DLD1 (cell line): Measurements from ENCODE around the gene TRIM65.
"Not testable (repeated sequence)": the region's sequence is repeated elsewhere in the genome, so short reads cannot be mapped to it uniquely, and the experiment has no call there.

Source experiments
- in situ Hi-C: cut with HindIII; loops from 2 replicates; pipeline ENCODE4 v1.10.0; 2017; ENCODE audit warnings: low sequenced_read_pairs

Gene TRIM65

GRCh38 chr17:75897160-75898019, 639 bp upstream of the TRIM65 start:
- in situ Hi-C loops: no loop called here

- in situ Hi-C loops: no loop called here
Observed at GRCh38 chr17:75895370-75896155, 1.2 kb downstream of the TRIM65 start.

GRCh38 chr17:75894049-75894733, 2.6 kb downstream of the TRIM65 start:
- in situ Hi-C loops: no loop called here

DNA sequence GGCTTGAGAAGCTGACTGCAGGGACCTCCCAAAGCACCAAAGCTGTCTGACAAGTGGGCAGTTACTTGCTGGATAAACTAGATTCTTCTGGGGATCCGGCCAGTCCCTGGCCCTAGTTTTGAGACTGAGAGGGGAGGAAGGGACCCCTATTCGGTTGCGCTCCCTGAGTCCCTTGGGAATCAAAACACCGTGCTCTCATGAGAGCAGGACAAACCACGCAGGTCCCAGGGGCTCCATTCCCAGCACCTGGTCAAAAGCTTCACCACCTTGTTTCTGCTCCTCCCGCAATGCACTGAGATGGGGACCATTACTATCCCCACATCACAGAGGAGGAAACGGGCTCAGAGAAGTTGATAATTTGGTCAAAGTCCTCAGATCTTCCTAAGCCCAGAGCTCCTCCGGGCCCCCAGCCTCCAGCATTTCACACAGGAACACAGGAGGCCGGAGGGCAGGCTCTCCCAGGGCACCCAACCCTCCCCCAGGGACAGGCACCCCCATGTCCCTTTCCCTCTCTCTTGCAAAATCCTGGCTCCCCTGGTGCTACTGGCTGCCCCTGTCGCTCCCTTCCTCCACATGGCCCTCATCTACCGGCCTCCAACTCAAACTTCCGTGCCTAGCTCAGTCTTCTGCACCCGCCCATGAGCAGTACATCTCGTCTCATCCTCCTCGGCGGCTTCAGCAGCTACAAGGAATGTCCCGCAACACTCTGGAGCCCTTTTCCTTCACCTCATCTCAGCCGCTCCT, 3.3 kb downstream of the TRIM65 start:
- in situ Hi-C loops: no loop called here

- in situ Hi-C loops: no loop called here
Observed at GRCh38 chr17:75892556-75893224, 4.1 kb downstream of the TRIM65 start.

- in situ Hi-C loops: no loop called here
Observed at GRCh38 chr17:75891605-75892555, 4.9 kb downstream of the TRIM65 start.

DNA sequence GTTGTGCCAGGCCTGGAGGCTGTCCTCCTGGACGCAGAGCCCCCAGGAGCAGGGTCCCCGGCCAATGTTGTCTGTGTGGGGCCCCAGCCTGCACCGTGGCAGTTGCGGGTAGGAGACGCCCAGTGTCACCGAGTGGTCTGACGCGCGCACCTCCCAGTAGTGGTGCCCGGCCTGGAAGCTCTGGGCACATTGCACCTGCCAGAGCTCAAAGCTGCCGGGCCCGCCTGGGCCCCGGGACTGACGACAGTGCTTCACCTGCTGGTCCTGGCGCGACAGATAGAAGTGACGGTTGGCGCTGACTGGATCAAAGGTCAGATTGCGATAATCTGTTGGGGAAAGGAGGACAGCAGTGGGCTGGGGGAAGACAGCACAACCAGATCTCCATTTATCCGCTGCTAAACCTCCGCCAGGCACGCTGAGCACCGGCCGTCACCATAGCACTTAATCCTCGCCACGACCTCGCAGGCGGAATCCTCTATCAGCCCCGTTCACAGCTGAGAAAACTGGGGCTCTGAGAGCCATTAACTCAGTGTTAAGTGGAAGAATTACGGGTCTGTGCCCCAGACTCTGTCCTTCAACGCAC, 5.6 kb downstream of the TRIM65 start:
- in situ Hi-C loops: no loop called here

GRCh38 chr17:75889454-75889853, 7.3 kb downstream of the TRIM65 start:
- in situ Hi-C loops: no loop called here

- in situ Hi-C loops: no loop called here
Observed at GRCh38 chr17:75888484-75888883, 8.3 kb downstream of the TRIM65 start.

DNA sequence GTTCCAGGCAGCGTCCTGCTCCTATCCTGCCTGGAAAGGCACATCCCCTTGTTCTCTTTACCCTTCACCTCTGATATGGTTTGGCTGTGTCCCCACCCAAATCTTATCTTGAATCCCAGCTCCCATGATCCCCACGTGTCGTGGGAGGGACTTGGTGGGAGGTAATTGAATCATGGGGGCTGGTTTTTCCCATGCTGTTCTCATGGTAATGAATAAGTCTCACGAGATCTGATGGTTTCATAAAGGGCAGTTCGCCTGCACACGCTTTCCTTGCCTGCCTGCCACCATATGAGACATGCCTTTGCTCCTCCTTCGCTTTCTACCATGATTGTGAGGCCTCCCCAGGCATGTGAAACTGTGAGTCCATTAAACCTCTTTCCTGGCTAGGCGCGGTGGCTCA, 10.9 kb downstream of the TRIM65 start:
- in situ Hi-C loops: not testable (repeated sequence)

- in situ Hi-C loops: no loop called here
Observed at GRCh38 chr17:75885431-75885830, 11.3 kb downstream of the TRIM65 start.

DNA sequence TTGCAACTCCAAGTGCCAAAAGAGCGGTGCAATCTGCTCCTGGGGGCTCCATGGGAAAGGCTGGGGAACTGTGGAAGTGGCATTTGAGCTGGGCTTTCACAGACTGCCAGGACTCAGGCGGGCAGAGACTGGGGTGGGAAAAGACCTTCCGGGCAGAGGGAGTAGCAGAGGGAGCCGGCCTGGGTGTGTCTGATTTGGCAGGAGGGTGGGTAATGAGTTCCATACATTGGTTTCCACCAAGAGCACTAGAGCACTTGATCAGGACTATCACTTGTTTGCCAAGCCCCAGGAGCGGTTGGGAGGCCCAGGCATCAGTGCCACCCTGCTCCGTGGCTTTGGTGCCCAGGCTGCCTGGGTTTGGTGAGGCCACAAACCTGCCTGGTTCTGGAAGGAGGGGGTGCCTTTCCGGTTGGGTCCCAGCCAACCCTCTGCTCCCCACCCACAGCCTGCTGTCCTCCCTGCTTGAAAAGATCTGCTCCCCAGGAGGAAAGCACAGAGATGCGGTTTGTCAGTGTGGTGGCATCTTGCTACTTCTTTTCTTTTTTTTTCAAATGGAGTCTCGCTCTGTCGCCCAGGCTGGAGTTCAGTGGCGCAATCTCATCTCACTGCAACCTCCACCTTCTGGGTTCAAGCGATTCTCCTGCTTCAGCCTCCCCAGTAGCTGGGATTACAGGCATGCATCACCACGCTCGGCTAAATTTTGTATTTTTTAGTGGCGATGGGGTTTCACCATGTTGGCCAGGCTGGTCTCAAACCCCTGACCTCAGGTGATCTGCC, 14.9 kb downstream of the TRIM65 start:
- in situ Hi-C loops: no loop called here

GRCh38 chr17:75880266-75880665, 16.5 kb downstream of the TRIM65 start:
- in situ Hi-C loops: no loop called here

DNA sequence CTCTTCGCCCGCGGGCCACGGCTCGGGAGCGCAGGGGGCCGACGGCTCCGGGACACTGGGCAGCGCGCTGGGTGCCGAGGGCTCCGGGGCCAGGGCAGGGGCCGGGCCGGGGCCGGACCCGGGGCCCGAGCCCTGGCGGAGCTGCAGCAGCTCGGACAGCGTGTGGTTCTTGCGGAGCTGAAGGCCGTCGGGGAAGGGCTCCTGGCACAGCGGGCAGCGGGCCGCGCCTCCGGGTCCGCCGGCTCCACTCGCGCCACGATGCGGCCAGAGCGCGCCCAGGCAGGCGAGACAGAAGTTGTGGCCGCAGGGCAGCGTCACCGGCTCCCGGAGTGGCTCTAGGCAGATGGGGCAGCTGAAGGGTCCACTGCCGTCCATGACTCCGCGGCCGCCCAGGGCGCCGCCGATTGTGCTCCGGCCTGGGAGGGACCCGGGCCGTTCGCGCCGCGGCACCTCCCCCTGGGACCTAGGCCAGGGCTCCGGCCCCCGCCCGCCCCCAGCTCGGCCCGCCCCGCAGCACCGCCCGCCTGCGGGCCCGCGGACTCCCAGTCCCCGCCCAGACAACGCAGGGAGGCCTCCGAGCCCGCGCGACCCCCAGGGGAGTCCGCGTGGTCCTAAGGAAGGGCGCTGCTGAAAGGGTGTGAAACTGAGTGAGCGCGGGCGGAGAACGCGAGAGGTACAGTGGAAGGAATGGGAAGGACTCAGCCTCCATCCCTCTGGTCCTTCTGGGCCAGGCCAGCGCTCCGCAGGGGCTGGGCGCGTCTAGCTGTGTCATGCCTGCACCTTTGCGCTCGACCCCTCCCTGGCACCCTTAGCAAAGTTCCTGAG, 18.4 kb downstream of the TRIM65 start, which contains the start of gene TRIM47:
Gene TRIM47, minus strand, starts transcription at position 408 of the 825 bp plus-strand sequence. Its CDS starts 33 bp downstream, at position 375.
- in situ Hi-C loops: no loop called here

- in situ Hi-C loops: no loop called here
Observed at GRCh38 chr17:75877752-75878173, 19.0 kb downstream of the TRIM65 start.

DNA sequence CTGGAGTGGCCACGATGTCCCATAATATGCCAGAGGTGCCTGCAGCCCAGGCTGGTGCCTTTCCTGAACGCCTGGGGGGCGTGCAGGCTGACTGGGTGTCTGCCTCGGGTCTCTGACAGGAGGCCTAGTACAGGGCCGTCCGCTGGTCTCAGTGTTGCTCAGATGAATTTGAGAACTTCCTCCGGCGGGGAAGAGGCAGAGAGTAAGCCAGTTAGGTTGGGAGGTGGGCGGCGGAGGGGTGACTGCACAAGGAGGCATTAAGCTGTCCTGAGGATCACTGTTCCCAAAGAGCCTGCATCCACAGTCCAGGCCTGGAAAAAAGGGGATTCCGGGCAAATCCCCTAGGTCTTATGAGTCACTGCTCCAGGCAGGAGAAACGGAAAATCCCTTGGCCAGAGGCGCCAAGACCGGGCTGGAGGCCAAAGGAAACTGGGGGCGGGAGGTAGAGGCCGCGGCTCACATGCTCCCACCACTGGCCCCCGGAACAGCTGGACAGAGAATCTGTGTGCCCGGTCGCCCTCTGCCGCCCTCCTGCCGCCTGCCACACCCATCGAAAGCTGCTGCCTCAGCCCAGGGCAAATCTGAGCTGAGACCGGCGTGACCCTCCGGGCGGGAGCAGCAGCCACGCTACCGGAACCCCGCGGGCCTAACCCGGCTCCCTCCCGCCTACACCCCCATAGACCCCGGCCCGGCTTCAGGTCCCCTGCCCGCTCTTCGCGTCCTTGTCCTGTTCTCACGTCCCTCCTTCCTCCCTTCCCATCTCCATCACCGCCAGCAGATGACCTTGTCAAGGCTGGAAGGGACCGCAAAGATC, 19.6 kb downstream of the TRIM65 start:
- in situ Hi-C loops: no loop called here
